Liver (tissue), 9 donors: ENCODE measurements around the gene PRKCH. TPM values are rescaled to one million over a fixed set of nuclear protein-coding genes. Genes with fewer than 3 reads are reported as not detected.

Experiments used
- DNase-seq: peaks from one replicate; pipeline ENCODE4 v3.0.0-alpha.2; 2017; ENCODE audit warnings: low spot score
- H3K27ac ChIP-seq, 2 donors: one replicate each; pipeline ENCODE4 v1.7.0; 2013; ENCODE audit warnings: inconsistent platforms in 2 of 2, low read length in 2 of 2, control low read depth in 1 of 2, low read depth in 1 of 2, mild to moderate bottlenecking in 1 of 2
- H3K27me3 ChIP-seq, 4 donors: one replicate each; pipeline versions ENCODE4 v1.6.1 to v1.7.0; 2013; ENCODE audit warnings: low read length in 3 of 4, inconsistent platforms in 1 of 4, mild to moderate bottlenecking in 1 of 4, moderate library complexity in 1 of 4; ENCODE audit not compliant: control insufficient read depth in 4 of 4, insufficient read depth in 4 of 4
- H3K36me3 ChIP-seq, 4 donors: one replicate each; pipeline versions ENCODE4 v1.6.1 to v1.7.0; 2013; ENCODE audit warnings: low read length in 3 of 4, mild to moderate bottlenecking in 3 of 4, low read depth in 1 of 4, moderate library complexity in 1 of 4; ENCODE audit not compliant: control insufficient read depth in 4 of 4, insufficient read depth in 3 of 4
- H3K4me1 ChIP-seq, 4 donors: one replicate each; pipeline versions ENCODE4 v1.6.1 to v1.7.0; 2013; ENCODE audit warnings: low read length in 3 of 4, mild to moderate bottlenecking in 3 of 4, moderate library complexity in 1 of 4; ENCODE audit not compliant: control insufficient read depth in 4 of 4, insufficient read depth in 4 of 4
- H3K4me3 ChIP-seq, 3 donors: one replicate each; pipeline versions ENCODE4 v1.6.1 to v1.7.0; 2013; ENCODE audit warnings: low read length in 3 of 3, control low read depth in 1 of 3, low read depth in 1 of 3, mild to moderate bottlenecking in 1 of 3
- H3K9ac ChIP-seq, 2 donors: one replicate each; pipeline ENCODE4 v1.7.0; 2013; ENCODE audit warnings: low read length in 2 of 2, mild to moderate bottlenecking in 2 of 2, moderate library complexity in 2 of 2, control low read depth in 1 of 2, low read depth in 1 of 2
- H3K9me3 ChIP-seq, 4 donors: one replicate each; pipeline versions ENCODE4 v1.6.1 to v1.7.0; 2013; ENCODE audit warnings: low read length in 3 of 4; ENCODE audit not compliant: control insufficient read depth in 4 of 4
- CTCF ChIP-seq: fragments of 150-350 bp; IDR thresholded peaks from 2 replicates; pipeline ENCODE4 v1.5.1; 2017; ENCODE audit warnings: improper control_type of control experiment, low read depth, low read length; ENCODE audit not compliant: missing input control
- EGR1 ChIP-seq, 2 donors: IDR thresholded peaks; 2 replicates each; pipeline ENCODE4 v1.6.1; 2016 to 2018; ENCODE audit warnings: antibody characterized with exemption in 2 of 2, low read depth in 2 of 2
- GABPA ChIP-seq, 2 donors: IDR thresholded peaks in 1 of 2; conservative IDR thresholded peaks in 1 of 2; 2 replicates each; pipeline ENCODE4 v1.6.1; 2016; ENCODE audit warnings: antibody characterized with exemption in 2 of 2, mild to moderate bottlenecking in 1 of 2, moderate library complexity in 1 of 2
- HNF4A ChIP-seq, 2 donors: conservative IDR thresholded peaks; 2 replicates each; pipeline ENCODE4 v1.6.1; 2016; ENCODE audit warnings: antibody characterized with exemption in 2 of 2, mild to moderate bottlenecking in 2 of 2
- HNF4G ChIP-seq: IDR thresholded peaks from 2 replicates; pipeline ENCODE4 v1.6.1; 2016; ENCODE audit warnings: antibody characterized with exemption
- JUND ChIP-seq, 2 donors: IDR thresholded peaks; 2 replicates each; pipeline ENCODE4 v1.6.1; 2016; ENCODE audit warnings: antibody characterized with exemption in 2 of 2
- MAX ChIP-seq: IDR thresholded peaks from 2 replicates; pipeline ENCODE4 v1.6.1; 2016; ENCODE audit warnings: antibody characterized with exemption
- RXRA ChIP-seq, 2 donors: IDR thresholded peaks; 2 replicates each; pipeline ENCODE4 v1.6.1; 2017 to 2018; ENCODE audit warnings: antibody characterized with exemption in 2 of 2, mild to moderate bottlenecking in 1 of 2
- TAF1 ChIP-seq: conservative IDR thresholded peaks from 2 replicates; pipeline ENCODE4 v1.6.1; 2016; ENCODE audit warnings: antibody characterized with exemption, mild to moderate bottlenecking
- YY1 ChIP-seq: IDR thresholded peaks from 2 replicates; pipeline ENCODE4 v1.6.1; 2016; ENCODE audit warnings: antibody characterized with exemption, mild to moderate bottlenecking
- WGBS: extraction: QIAGEN DNeasy Blood & Tissue Kit; methylation state at CpG from one replicate; pipeline ENCODE4 v1.1.7; 2013; 5-methylcytosine and 5-hydroxymethylcytosine counted together
- polyA plus RNA-seq, 2 donors: library from polyadenylated mRNA; stranded (reverse) in 1 of 2; unstranded in 1 of 2; fragments of 200-250 nt in 1 of 2; fragments of >200 nt in 1 of 2; fragmentation: Nextera tagmentation in 1 of 2; extraction: Ambion mirVana in 1 of 2; gene quantifications; one replicate each; pipeline versions ENCODE4 v1.2.1 to v1.2.3, GENCODE V29; 2013 to 2015
- total RNA-seq, 2 donors: library from RNA; depleted of rRNA; stranded (reverse); fragments of >200 nt; gene quantifications; one replicate each; pipeline ENCODE4 v1.2.3, GENCODE V29; 2014
- TF ChIP-seq, protein P1 (sequence below): IDR thresholded peaks from 2 replicates; pipeline ENCODE4 v1.6.1; 2016; ENCODE audit warnings: antibody characterized with exemption, mild to moderate bottlenecking
- TF ChIP-seq, protein P2 (sequence below): IDR thresholded peaks from 2 replicates; pipeline ENCODE4 v1.6.1; 2016; ENCODE audit warnings: antibody characterized with exemption
- donor health status: healthy.
- donor health status: healthy.
- donor health status: healthy.
- donor health status: healthy.
- donor health status: healthy.

Gene PRKCH
- total and polyA plus RNA-seq, 4 donors, result 3.9 to 13.7 (median 7.0) TPM

- no peaks in the 10 kb centered on the region for H3K9me3 ChIP-seq
- no peaks in the 10 kb centered on the region for H3K4me1 ChIP-seq
- no peaks in the 10 kb centered on the region for H3K27me3 ChIP-seq
- WGBS, result 87% methylated on average over 8 of the region's 8 CpGs
- no peak for TF ChIP-seq YY1
- TF ChIP-seq HNF4G, result no peak
- TF ChIP-seq, protein P1, sequence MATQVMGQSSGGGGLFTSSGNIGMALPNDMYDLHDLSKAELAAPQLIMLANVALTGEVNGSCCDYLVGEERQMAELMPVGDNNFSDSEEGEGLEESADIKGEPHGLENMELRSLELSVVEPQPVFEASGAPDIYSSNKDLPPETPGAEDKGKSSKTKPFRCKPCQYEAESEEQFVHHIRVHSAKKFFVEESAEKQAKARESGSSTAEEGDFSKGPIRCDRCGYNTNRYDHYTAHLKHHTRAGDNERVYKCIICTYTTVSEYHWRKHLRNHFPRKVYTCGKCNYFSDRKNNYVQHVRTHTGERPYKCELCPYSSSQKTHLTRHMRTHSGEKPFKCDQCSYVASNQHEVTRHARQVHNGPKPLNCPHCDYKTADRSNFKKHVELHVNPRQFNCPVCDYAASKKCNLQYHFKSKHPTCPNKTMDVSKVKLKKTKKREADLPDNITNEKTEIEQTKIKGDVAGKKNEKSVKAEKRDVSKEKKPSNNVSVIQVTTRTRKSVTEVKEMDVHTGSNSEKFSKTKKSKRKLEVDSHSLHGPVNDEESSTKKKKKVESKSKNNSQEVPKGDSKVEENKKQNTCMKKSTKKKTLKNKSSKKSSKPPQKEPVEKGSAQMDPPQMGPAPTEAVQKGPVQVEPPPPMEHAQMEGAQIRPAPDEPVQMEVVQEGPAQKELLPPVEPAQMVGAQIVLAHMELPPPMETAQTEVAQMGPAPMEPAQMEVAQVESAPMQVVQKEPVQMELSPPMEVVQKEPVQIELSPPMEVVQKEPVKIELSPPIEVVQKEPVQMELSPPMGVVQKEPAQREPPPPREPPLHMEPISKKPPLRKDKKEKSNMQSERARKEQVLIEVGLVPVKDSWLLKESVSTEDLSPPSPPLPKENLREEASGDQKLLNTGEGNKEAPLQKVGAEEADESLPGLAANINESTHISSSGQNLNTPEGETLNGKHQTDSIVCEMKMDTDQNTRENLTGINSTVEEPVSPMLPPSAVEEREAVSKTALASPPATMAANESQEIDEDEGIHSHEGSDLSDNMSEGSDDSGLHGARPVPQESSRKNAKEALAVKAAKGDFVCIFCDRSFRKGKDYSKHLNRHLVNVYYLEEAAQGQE, result no peak
- TF ChIP-seq TAF1, result no peak
- TF ChIP-seq HNF4A (conservative IDR thresholded peaks at IDR 0.05), result no peak
- TF ChIP-seq CTCF, result no peak
- no peak for TF ChIP-seq JUND (IDR thresholded peaks at IDR 0.05)
- no peak for TF ChIP-seq GABPA (IDR thresholded peaks at IDR 0.05 in 1 of 2, conservative IDR thresholded peaks at IDR 0.05 in 1 of 2)
- no peak for TF ChIP-seq RXRA (IDR thresholded peaks at IDR 0.05)
- TF ChIP-seq EGR1 (IDR thresholded peaks at IDR 0.05; ENCODE audit: low read depth in 2 of 2), result no peak
- H3K4me3 ChIP-seq, result no peak overlapping the region
- H3K36me3 ChIP-seq, result no peaks in the 10 kb centered on the region
- no peak overlapping the region for H3K27ac ChIP-seq
- DNase-seq, result no peak
- no peak overlapping the region for H3K9ac ChIP-seq
Measured at GRCh38 chr14:61332658-61333029, 11.3 kb downstream of the PRKCH start.

DNA sequence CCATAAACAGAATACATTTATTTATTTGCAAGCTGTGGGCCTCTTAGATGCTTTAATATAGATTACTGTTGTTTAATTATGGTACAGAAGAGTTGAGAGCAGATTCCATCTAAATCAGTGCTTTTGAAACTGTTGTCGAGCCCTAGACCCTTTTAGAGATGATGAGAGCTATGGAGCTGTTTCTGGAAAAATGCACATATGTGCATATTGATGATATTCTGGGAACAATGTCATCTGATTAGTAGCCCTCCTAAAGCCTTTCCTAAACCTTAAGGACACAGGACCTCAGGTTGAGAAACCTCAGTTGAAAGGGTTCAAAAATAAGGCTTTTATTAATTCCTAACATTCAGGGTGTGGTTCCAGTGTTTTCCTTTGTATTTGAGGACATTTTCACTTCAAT, 11.7 kb downstream of the PRKCH start:
- Histone ChIP-seq H3K27ac (no peak overlapping the region), H3K4me3 (no peak overlapping the region)

More for the DNA sequence above, 11.7 kb downstream of the PRKCH start:
- 89% methylated on average over 1 of the region's 1 CpG for WGBS
- H3K9ac ChIP-seq, result no peak overlapping the region
- H3K9me3 ChIP-seq, result no peaks in the 10 kb centered on the region
- H3K27me3 ChIP-seq, result no peaks in the 10 kb centered on the region
- DNase-seq, result no peak
- TF ChIP-seq EGR1 (IDR thresholded peaks at IDR 0.05; ENCODE audit: low read depth in 2 of 2) (no peak), MAX (no peak), RXRA (IDR thresholded peaks at IDR 0.05) (no peak), YY1 (no peak)
- TF ChIP-seq, protein P2, sequence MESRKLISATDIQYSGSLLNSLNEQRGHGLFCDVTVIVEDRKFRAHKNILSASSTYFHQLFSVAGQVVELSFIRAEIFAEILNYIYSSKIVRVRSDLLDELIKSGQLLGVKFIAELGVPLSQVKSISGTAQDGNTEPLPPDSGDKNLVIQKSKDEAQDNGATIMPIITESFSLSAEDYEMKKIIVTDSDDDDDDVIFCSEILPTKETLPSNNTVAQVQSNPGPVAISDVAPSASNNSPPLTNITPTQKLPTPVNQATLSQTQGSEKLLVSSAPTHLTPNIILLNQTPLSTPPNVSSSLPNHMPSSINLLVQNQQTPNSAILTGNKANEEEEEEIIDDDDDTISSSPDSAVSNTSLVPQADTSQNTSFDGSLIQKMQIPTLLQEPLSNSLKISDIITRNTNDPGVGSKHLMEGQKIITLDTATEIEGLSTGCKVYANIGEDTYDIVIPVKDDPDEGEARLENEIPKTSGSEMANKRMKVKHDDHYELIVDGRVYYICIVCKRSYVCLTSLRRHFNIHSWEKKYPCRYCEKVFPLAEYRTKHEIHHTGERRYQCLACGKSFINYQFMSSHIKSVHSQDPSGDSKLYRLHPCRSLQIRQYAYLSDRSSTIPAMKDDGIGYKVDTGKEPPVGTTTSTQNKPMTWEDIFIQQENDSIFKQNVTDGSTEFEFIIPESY, result no peak
- H3K36me3 ChIP-seq, result no peaks in the 10 kb centered on the region
- no peaks in the 10 kb centered on the region for H3K4me1 ChIP-seq
